Endothelial cell of umbilical vein (primary cell): ENCODE measurements around the gene COL17A1. TPM values are rescaled to one million over a fixed set of nuclear protein-coding genes. Genes with fewer than 3 reads are reported as not detected.

ENCODE experiments used
- BruUV-seq: library from RNA; stranded (reverse); fragments of 400-500 nt; replicated peaks from 2 replicates; lab custom pipeline; 2021; lab: Mats Ljungman, UMichigan
- CTCF ChIA-PET: fragments of 300-600, 350-600 bp; sonication (Branson Sonifier 250); formaldehyde crosslinking; loops from one replicate; lab custom pipeline; 2021; ENCODE audit warnings: antibody characterized with exemption, inconsistent platforms; lab: Charles Lee
- POLR2A ChIA-PET: fragments of 300-600, 350-600 bp; sonication (Branson Sonifier 250); formaldehyde crosslinking; loops from one replicate; lab custom pipeline; 2021; ENCODE audit warnings: antibody characterized with exemption, inconsistent platforms; lab: Charles Lee
- DNase-seq: peaks from one replicate; pipeline ENCODE4 v3.0.0-alpha.2; 2011; ENCODE audit warnings: low read depth, low spot score
- FAIRE-seq: peaks from 2 replicates; lab custom pipeline; 2011; peaks lifted over from hg19 to GRCh38; lab: Jason Lieb, UNC
- H2AFZ ChIP-seq: 2 replicates; pipeline ENCODE4 v1.6.0; 2012; ENCODE audit warnings: low read depth, low read length, control low read depth, inconsistent platforms
- H3K27ac ChIP-seq: 2 replicates; pipeline ENCODE4 v1.5.1; 2011; ENCODE audit warnings: low read depth, mild to moderate bottlenecking, control low read depth, low read length, moderate library complexity; ENCODE audit not compliant: insufficient read depth
- H3K27me3 ChIP-seq, 2 experiments: 2 replicates each; pipeline versions ENCODE4 v1.6.0 to v1.6.1; 2011; ENCODE audit warnings: low read length in 2 of 2, mixed read lengths in 1 of 2; ENCODE audit not compliant: control insufficient read depth in 2 of 2, insufficient read depth in 2 of 2
- H3K36me3 ChIP-seq, 2 experiments: 2 replicates in 1 of 2; 3 replicates in 1 of 2; pipeline ENCODE4 v1.5.1; 2011; ENCODE audit warnings: low read length in 2 of 2, mild to moderate bottlenecking in 1 of 2, moderate library complexity in 1 of 2; ENCODE audit not compliant: control insufficient read depth in 2 of 2, insufficient read depth in 2 of 2; ENCODE audit errors: extremely low read depth in 1 of 2
- H3K4me1 ChIP-seq: 3 replicates; pipeline ENCODE4 v1.5.1; 2011; ENCODE audit warnings: mild to moderate bottlenecking, low read length; ENCODE audit not compliant: control insufficient read depth, insufficient read depth; ENCODE audit errors: extremely low read depth
- H3K4me2 ChIP-seq: 2 replicates; pipeline ENCODE4 v1.6.1; 2011; ENCODE audit warnings: low read length, control low read depth, mixed read lengths; ENCODE audit not compliant: insufficient read depth
- H3K4me3 ChIP-seq, 3 experiments: fragments of 200-600 bp in 1 of 3; sonication (generic), shearing (Covaris generic) in 1 of 3; replicated peaks in 1 of 3; 2 replicates each; pipeline ENCODE4 v1.5.1; 2011 to 2016; ENCODE audit warnings: control low read depth in 3 of 3, low read length in 3 of 3, mild to moderate bottlenecking in 2 of 3, inconsistent platforms in 1 of 3, low read depth in 1 of 3, moderate library complexity in 1 of 3; ENCODE audit not compliant: insufficient read depth in 1 of 3
- H3K79me2 ChIP-seq: 2 replicates; pipeline ENCODE4 v1.6.0; 2012; ENCODE audit warnings: low read length, inconsistent platforms; ENCODE audit not compliant: control insufficient read depth, insufficient read depth
- H3K9ac ChIP-seq: replicated peaks from 2 replicates; pipeline ENCODE3; 2011; ENCODE audit warnings: low read length, control low read depth; ENCODE audit not compliant: insufficient read depth; ENCODE audit errors: extremely low read depth
- H3K9me1 ChIP-seq: replicated peaks from 3 replicates; pipeline ENCODE4 v1.6.0; 2011; ENCODE audit warnings: mild to moderate bottlenecking, low read length; ENCODE audit not compliant: control insufficient read depth, insufficient read depth; ENCODE audit errors: extremely low read depth
- H3K9me3 ChIP-seq: replicated peaks from 2 replicates; pipeline ENCODE4 v1.5.1; 2012; ENCODE audit warnings: low read length, inconsistent platforms; ENCODE audit not compliant: control insufficient read depth, insufficient read depth
- H4K20me1 ChIP-seq: replicated peaks from 2 replicates; pipeline ENCODE3; 2011; ENCODE audit warnings: mild to moderate bottlenecking, low read length; ENCODE audit not compliant: control insufficient read depth, insufficient read depth; ENCODE audit errors: extremely low read depth
- CTCF ChIP-seq, 2 donors: IDR thresholded peaks; 1 replicate in 1 of 2; 2 replicates in 1 of 2; pipeline ENCODE4 v1.5.1; 2011; ENCODE audit warnings: low read length in 2 of 2, mild to moderate bottlenecking in 2 of 2, moderate library complexity in 2 of 2, control low read depth in 1 of 2, inconsistent platforms in 1 of 2, low read depth in 1 of 2; ENCODE audit not compliant: insufficient read depth in 1 of 2; ENCODE audit errors: extremely low read depth in 1 of 2
- EZH2 ChIP-seq: IDR thresholded peaks from 2 replicates; pipeline ENCODE4 v1.6.1; 2012; ENCODE audit warnings: borderline replicate concordance, low read depth, mild to moderate bottlenecking, moderate library complexity, low read length, inconsistent platforms; ENCODE audit not compliant: severe bottlenecking
- FOS ChIP-seq: IDR thresholded peaks from 2 replicates; pipeline ENCODE4 v1.6.1; 2011; ENCODE audit warnings: mild to moderate bottlenecking, low read length, moderate library complexity, borderline replicate concordance; ENCODE audit not compliant: insufficient read depth
- GATA2 ChIP-seq: IDR thresholded peaks from 2 replicates; pipeline ENCODE4 v1.7.0; 2011; ENCODE audit warnings: low read depth, mild to moderate bottlenecking, moderate library complexity, mixed read lengths, low read length; ENCODE audit not compliant: insufficient read length, insufficient read depth
- JUN ChIP-seq: IDR thresholded peaks from 2 replicates; pipeline ENCODE4 v1.6.1; 2011; ENCODE audit warnings: borderline replicate concordance, low read depth; ENCODE audit not compliant: insufficient read length, insufficient read depth
- MYC ChIP-seq: IDR thresholded peaks from one replicate; pipeline ENCODE4 v1.6.1; 2011; ENCODE audit warnings: mild to moderate bottlenecking, low read depth, low read length
- POLR2A ChIP-seq: IDR thresholded peaks from 2 replicates; pipeline ENCODE4 v1.6.1; 2012; ENCODE audit warnings: low read depth, mild to moderate bottlenecking, control low read depth, low read length
- POLR2AphosphoS5 ChIP-seq: IDR thresholded peaks from 2 replicates; pipeline ENCODE4 v1.6.1; 2012; ENCODE audit warnings: low read depth, mild to moderate bottlenecking, control low read depth, low read length, moderate library complexity; ENCODE audit not compliant: insufficient read depth
- dilution Hi-C: fragments of 300-500 bp; cut with MboI; formaldehyde crosslinking; loops from one replicate; pipeline ENCODE4 v1.15.0; 2019; ENCODE audit warnings: low sequenced_read_pairs; ENCODE audit not compliant: extremely low pct_ligation_motif_present
- intact Hi-C: fragments of 100-400 bp; cut with micrococcal nuclease; formaldehyde crosslinking; loops from one replicate; pipeline ENCODE4 v1.10.0; 2022
- polyA plus RNA-seq, 4 experiments: library from polyadenylated mRNA; depleted of rRNA in 3 of 4; stranded (reverse) in 3 of 4; unstranded in 1 of 4; fragments of >200 nt; gene quantifications; 2 replicates each; pipeline versions ENCODE4 v1.2.1 to v1.2.3, GENCODE V29; 2011 to 2012; ENCODE audit warnings: missing spikeins in 1 of 4
- total RNA-seq: library from RNA; stranded (reverse); gene quantifications from 2 replicates; pipeline ENCODE4 v1.2.3, GENCODE V29; 2021
- TF ChIP-seq, protein P1 (sequence below): IDR thresholded peaks from 2 replicates; pipeline ENCODE4 v1.6.1; 2011; ENCODE audit not compliant: insufficient read depth, insufficient read length

COL17A1 gene
- total and polyA plus RNA-seq, 2 donors (not counting 3 experiments of a cell fraction or from before 2014, with no cell fraction given) = 0.57 to 1.3 TPM

DNA sequence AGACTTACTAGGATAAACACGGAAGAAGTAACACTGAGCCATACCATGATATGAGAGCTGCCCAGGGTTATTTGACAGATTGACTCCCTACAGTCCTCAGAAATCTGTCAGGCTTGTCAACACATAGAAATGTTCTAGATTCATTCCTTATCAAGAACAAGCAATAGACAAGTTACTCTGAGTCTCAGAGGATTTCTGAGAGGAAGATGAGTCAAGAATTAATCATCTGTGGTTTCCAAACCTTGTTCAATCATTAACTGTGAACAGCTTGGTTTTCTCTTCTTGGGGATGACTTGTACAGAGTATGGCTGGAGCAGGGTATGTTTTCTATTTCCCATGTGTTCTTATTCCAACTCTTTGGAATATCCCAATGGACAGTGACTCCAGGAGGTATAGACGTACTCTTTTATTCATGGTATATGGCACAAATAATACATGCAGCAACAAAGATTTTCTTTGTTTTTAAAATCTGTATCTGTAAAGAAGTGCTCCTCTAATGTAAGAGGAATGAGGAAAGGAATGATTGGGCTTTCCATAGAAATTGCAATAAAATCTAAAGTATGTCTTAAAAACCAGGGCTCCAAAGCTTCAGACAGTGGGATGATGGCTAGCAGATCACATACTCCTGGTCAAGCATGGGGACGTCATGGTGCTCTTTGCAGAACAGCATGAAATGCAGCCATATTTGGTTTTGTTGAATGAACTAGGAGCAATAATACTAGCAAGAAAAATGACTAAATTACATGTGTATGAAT lies 24.4 kb upstream of the COL17A1 start:
- ChIA-PET POLR2A (no interaction called here), CTCF (interaction anchor here (0.8 to 1.9 kb wide), 7 partner anchors 8 to 54 kb away, joined by 3 to 11 read pairs (median 4); partner anchors contain the start of gene SFR1)
- H3K79me2 ChIP-seq = no peaks in the 10 kb centered on the region
- H3K9me3 ChIP-seq = no peaks in the 10 kb centered on the region
- no peaks in the 10 kb centered on the region for H3K27me3 ChIP-seq
- no TSS peak for BruUV-seq
- peak; percentile 40 for TF ChIP-seq JUN
- peak; percentile 95 for TF ChIP-seq FOS
- peak; percentile 28 for TF ChIP-seq POLR2A
- TF ChIP-seq, protein P1, sequence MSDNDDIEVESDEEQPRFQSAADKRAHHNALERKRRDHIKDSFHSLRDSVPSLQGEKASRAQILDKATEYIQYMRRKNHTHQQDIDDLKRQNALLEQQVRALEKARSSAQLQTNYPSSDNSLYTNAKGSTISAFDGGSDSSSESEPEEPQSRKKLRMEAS = no peak
- TF ChIP-seq MYC = no peak
- no peak for TF ChIP-seq CTCF (IDR thresholded peaks at IDR 0.05; ENCODE audit: extremely low read depth in 1 of 2, insufficient read depth in 1 of 2, low read depth in 1 of 2, low read length in 2 of 2)
- peak; percentile 36 for TF ChIP-seq POLR2AphosphoS5
- no peak for TF ChIP-seq EZH2
- TF ChIP-seq GATA2 = peak; percentile 87
- H4K20me1 ChIP-seq = no peaks in the 10 kb centered on the region
- peaks cover 19% of the 10 kb centered on the region for H3K4me1 ChIP-seq
- DNase-seq (peak; percentile 62), FAIRE-seq (peak; percentile 87)
- H3K9ac ChIP-seq = no peak overlapping the region
- H2AFZ ChIP-seq = no peak overlapping the region
- H3K9me1 ChIP-seq = no peaks in the 10 kb centered on the region
- no peak overlapping the region for H3K4me3 ChIP-seq
- dilution Hi-C loops = no loop called here
- H3K27ac ChIP-seq = peak overlapping the region; percentile 35
- intact Hi-C loops = no loop called here
- H3K36me3 ChIP-seq = no peaks in the 10 kb centered on the region
- peak overlapping the region; percentile 34 for H3K4me2 ChIP-seq
